HepG2 (cell line): Measurements from ENCODE around the gene ONECUT3. TPM values are rescaled to one million over a fixed set of nuclear protein-coding genes. Genes with fewer than 3 reads are reported as not detected.

ENCODE experiments used
- ATAC-seq: fragments of 200-7000 bp; cut with Tn5 transposase; 3 replicates; pipeline ENCODE4 v1.9.1; 2020; ENCODE audit warnings: mild to moderate bottlenecking, moderate library complexity
- BruUV-seq: library from RNA; stranded (reverse); fragments of 400-500 nt; replicated peaks from 2 replicates; lab custom pipeline; 2021; lab: Mats Ljungman, UMichigan
- CTCF ChIA-PET: fragments of 300-600 bp; formaldehyde crosslinking; extraction: SDS; loops from one replicate; lab custom pipeline; 2021; ENCODE audit warnings: low total read pairs, inconsistent platforms, low intra/inter-chr PET ratio; lab: Yijun Ruan, JAX
- POLR2A ChIA-PET: fragments of 350-600 bp; sonication (Branson Sonifier 250); formaldehyde crosslinking; loops from one replicate; lab custom pipeline; 2020; ENCODE audit warnings: antibody characterized with exemption, inconsistent platforms; lab: Yijun Ruan, JAX
- DNase-seq: peaks from one replicate; pipeline ENCODE4 v3.0.0-alpha.2; 2015; ENCODE audit warnings: low spot score
- FAIRE-seq: peaks from 3 replicates; lab custom pipeline; 2011; peaks lifted over from hg19 to GRCh38; lab: Jason Lieb, UNC
- H2AFZ ChIP-seq: one replicate; pipeline ENCODE4 v1.6.1; 2011; ENCODE audit warnings: low read length, inconsistent platforms
- H3K27ac ChIP-seq: fragments of 300-600 bp; 3 replicates; pipeline ENCODE4 v1.8.0; 2011; ENCODE audit warnings: mixed run types, mild to moderate bottlenecking, mixed read lengths, low read length, inconsistent platforms; ENCODE audit not compliant: insufficient read depth; ENCODE audit errors: extremely low read length
- H3K27me3 ChIP-seq, 2 experiments: fragments of 200-600 bp in 1 of 2; 2 replicates in 1 of 2; 3 replicates in 1 of 2; pipeline versions ENCODE4 v1.6.0 to v1.8.0; 2011; ENCODE audit warnings: low read length in 2 of 2, mild to moderate bottlenecking in 2 of 2, moderate library complexity in 2 of 2, inconsistent platforms in 1 of 2; ENCODE audit not compliant: insufficient read depth in 2 of 2, control insufficient read depth in 1 of 2
- H3K36me3 ChIP-seq, 2 experiments: fragments of 200-600 bp in 1 of 2; replicated peaks in 1 of 2; 2 replicates in 1 of 2; 3 replicates in 1 of 2; pipeline versions ENCODE4 v1.5.1 to v1.8.0; 2011; ENCODE audit warnings: low read length in 2 of 2, inconsistent platforms in 1 of 2; ENCODE audit not compliant: insufficient read depth in 2 of 2, control insufficient read depth in 1 of 2
- H3K4me1 ChIP-seq: 2 replicates; pipeline ENCODE4 v1.5.1; 2012; ENCODE audit warnings: low read length, inconsistent platforms; ENCODE audit not compliant: insufficient read depth
- H3K4me2 ChIP-seq: 2 replicates; pipeline ENCODE4 v1.6.0; 2011; ENCODE audit warnings: low read depth, low read length, inconsistent platforms
- H3K4me3 ChIP-seq, 3 experiments: fragments of 200-600 bp in 1 of 3; sonication (generic), shearing (Covaris generic) in 1 of 3; replicated peaks in 1 of 3; 2 replicates each; pipeline ENCODE4 v1.5.1; 2011 to 2016; ENCODE audit warnings: low read length in 3 of 3, inconsistent platforms in 2 of 3, low read depth in 2 of 3, mild to moderate bottlenecking in 2 of 3, control low read depth in 1 of 3, mixed read lengths in 1 of 3; ENCODE audit not compliant: insufficient read depth in 1 of 3
- H3K79me2 ChIP-seq: one replicate; pipeline ENCODE4 v1.6.1; 2011; ENCODE audit warnings: low read length, inconsistent platforms; ENCODE audit not compliant: insufficient read depth
- H3K9ac ChIP-seq: 2 replicates; pipeline ENCODE4 v1.6.0; 2011; ENCODE audit warnings: mild to moderate bottlenecking, low read depth, low read length, inconsistent platforms; ENCODE audit not compliant: insufficient read depth
- H3K9me3 ChIP-seq: 2 replicates; pipeline ENCODE4 v1.5.1; 2012; ENCODE audit warnings: mild to moderate bottlenecking, low read length
- H4K20me1 ChIP-seq: 2 replicates; pipeline ENCODE4 v1.6.0; 2011; ENCODE audit warnings: inconsistent platforms, mild to moderate bottlenecking, low read length, moderate library complexity; ENCODE audit not compliant: insufficient read depth
- NONO ChIP-seq, 2 experiments: fragments of 450-650 bp in 1 of 2; sonication (generic) in 1 of 2; formaldehyde crosslinking in 1 of 2; IDR thresholded peaks in 1 of 2; conservative IDR thresholded peaks in 1 of 2; 2 replicates each; pipeline versions ENCODE4 v1.6.1 to v1.8.0; 2017 to 2022; ENCODE audit warnings: mild to moderate bottlenecking in 1 of 2, missing genetic modification reagents in 1 of 2, moderate library complexity in 1 of 2
- RARA ChIP-seq: IDR thresholded peaks from 2 replicates; pipeline ENCODE4 v1.6.1; 2016; ENCODE audit warnings: missing genetic modification reagents, missing compliant biosample characterization
- RXRA ChIP-seq: sonication (generic); formaldehyde crosslinking; IDR thresholded peaks from 2 replicates; pipeline ENCODE4 v1.5.1; 2020; ENCODE audit warnings: missing genetic modification reagents
- YEATS2 ChIP-seq: sonication (generic); formaldehyde crosslinking; IDR thresholded peaks from 2 replicates; pipeline ENCODE4 v1.4.0; 2020; ENCODE audit warnings: missing genetic modification reagents, borderline replicate concordance
- ZBTB38 ChIP-seq: sonication (generic); formaldehyde crosslinking; IDR thresholded peaks from 2 replicates; pipeline ENCODE4 v1.5.1; 2020; ENCODE audit warnings: mild to moderate bottlenecking, missing genetic modification reagents
- ZNF790 ChIP-seq: sonication (generic); formaldehyde crosslinking; IDR thresholded peaks from 2 replicates; pipeline ENCODE4 v1.8.0; 2022; ENCODE audit warnings: missing genetic modification reagents, mild to moderate bottlenecking, borderline replicate concordance
- WGBS: methylation state at CpG from one replicate; pipeline ENCODE4 v1.1.6; 2017; ENCODE audit warnings: low lambda C conversion rate; 5-methylcytosine and 5-hydroxymethylcytosine counted together
- in situ Hi-C: cut with HindIII; loops from 2 replicates; pipeline ENCODE4 v1.10.0; 2017; ENCODE audit warnings: low pct_unique_long_range_greater_than_20kb; ENCODE audit not compliant: extremely low pct_ligation_motif_present
- intact Hi-C: fragments of 100-400 bp; cut with micrococcal nuclease; formaldehyde crosslinking; loops from one replicate; pipeline ENCODE4 v1.10.0; 2022; ENCODE audit not compliant: unreplicated experiment
- polyA plus RNA-seq, 8 experiments: library from polyadenylated mRNA; depleted of rRNA in 3 of 8; stranded (reverse) in 7 of 8; unstranded in 1 of 8; fragments of >200 nt; fragmentation: Illumina TruSeq in 4 of 8; extraction: Trizol in 4 of 8; gene quantifications; 2 replicates each; pipeline versions ENCODE4 v1.2.1 to v1.2.3, GENCODE V29; 2011 to 2016; ENCODE audit warnings: low read depth in 4 of 8, missing spikeins in 1 of 8, mixed read lengths in 1 of 8; ENCODE audit not compliant: insufficient read depth in 1 of 8
- total RNA-seq, 5 experiments: library from RNA; depleted of rRNA; stranded (reverse); fragments of >200 nt; fragmentation: Illumina TruSeq; extraction: Trizol; gene quantifications; 2 replicates each; pipeline ENCODE4 v1.2.3, GENCODE V29; 2016; ENCODE audit warnings: low read depth in 1 of 5
- TF ChIP-seq, protein P1 (sequence below): fragments of 450-650 bp; IDR thresholded peaks from 2 replicates; pipeline ENCODE4 v1.6.1; 2017

ONECUT3 gene
- total and polyA plus RNA-seq, 2 of the 13 experiments (the other 11 are each of a cell fraction or from before 2014, with no cell fraction given) = under 0.01 TPM; not detected in 1

DNA sequence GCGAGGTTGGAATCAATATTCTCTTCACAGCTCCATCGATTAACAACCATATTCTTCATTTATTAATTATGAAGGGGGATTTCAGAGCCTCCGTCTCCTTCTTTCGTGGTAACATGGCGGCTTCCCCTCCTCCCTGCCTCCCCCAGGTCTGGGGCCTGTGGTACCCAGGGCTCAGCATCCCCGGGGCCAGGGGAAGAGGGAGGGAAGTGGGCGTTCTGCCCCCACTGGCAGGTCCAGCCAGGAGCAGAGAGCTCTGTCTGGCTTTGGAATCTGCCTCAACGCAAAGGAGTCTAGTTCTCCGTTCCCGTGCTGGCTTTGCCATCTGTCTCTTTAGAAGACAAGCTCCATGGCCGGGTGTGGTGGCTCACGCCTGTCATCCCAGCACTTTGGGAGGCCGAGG lies 37.8 kb upstream of the ONECUT3 start:
- BruUV-seq = no TSS peak
- no peaks in the 10 kb centered on the region for H3K9me3 ChIP-seq
- ATAC-seq = no peak
- no peaks in the 10 kb centered on the region for H3K36me3 ChIP-seq
- no peaks in the 10 kb centered on the region for H4K20me1 ChIP-seq
- no peak overlapping the region for H3K9ac ChIP-seq
- no peak overlapping the region for H2AFZ ChIP-seq
- H3K27me3 ChIP-seq = peaks cover 9 to 14% of the 10 kb centered on the region in 2 experiments; a peak in 4 of 5 replicates
- no peak overlapping the region for H3K4me2 ChIP-seq
- ChIA-PET CTCF (no interaction called here), POLR2A (no interaction called here)
- no peak overlapping the region for H3K4me3 ChIP-seq
- no peak for DNase-seq
- in situ Hi-C loops (no loop called here), intact Hi-C loops (no loop called here)
- no peaks in the 10 kb centered on the region for H3K4me1 ChIP-seq
- no peak for FAIRE-seq
- TF ChIP-seq, protein P1, sequence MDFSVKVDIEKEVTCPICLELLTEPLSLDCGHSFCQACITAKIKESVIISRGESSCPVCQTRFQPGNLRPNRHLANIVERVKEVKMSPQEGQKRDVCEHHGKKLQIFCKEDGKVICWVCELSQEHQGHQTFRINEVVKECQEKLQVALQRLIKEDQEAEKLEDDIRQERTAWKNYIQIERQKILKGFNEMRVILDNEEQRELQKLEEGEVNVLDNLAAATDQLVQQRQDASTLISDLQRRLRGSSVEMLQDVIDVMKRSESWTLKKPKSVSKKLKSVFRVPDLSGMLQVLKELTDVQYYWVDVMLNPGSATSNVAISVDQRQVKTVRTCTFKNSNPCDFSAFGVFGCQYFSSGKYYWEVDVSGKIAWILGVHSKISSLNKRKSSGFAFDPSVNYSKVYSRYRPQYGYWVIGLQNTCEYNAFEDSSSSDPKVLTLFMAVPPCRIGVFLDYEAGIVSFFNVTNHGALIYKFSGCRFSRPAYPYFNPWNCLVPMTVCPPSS = no peak
- TF ChIP-seq RARA (CRISPR knock-in tag) (no peak), RXRA (CRISPR knock-in tag) (no peak)
- WGBS = 25% methylated on average over 12 of the region's 13 CpGs
- H3K79me2 ChIP-seq = no peaks in the 10 kb centered on the region
- H3K27ac ChIP-seq = no peak overlapping the region

DNA sequence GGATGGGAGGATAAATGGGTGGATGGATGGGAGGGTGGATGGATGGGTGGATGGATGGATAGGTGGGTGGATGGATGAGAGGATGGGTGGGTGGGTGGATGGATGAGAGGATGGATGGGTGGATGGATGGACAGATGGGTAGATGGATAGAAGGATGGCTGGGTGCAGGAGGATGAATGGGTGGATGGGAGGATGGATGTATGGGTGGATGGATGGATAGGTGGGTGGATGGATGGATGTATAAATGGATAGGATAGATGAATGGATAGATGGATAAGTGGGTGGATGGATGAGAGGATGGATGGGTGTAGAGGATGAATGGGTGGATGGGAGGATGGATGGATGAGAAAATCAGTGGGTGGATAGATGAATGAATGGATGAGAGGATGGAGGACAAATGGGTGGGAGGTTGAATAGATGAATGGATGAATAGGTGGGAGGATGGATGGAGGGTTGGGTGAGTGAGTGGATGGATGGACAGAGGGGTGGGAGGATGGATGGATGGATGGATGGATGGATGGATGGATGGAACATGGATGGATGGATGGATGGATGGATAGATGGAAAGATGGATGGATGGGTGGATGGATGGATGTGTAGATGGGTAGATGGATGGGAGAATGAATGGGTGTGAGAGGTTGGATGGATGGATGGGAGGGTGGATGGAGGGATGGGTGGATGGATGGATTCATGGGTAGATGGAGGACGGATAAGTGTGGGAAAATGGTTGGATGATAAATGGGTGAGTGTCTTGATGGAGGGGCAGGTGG lies 35.9 kb upstream of the ONECUT3 start:
- 7% methylated on average over 1 of the region's 1 CpG for WGBS
- no peak for DNase-seq
- no TSS peak for BruUV-seq
- no peak overlapping the region for H3K4me2 ChIP-seq
- H3K4me3 ChIP-seq = no peak overlapping the region
- ChIA-PET POLR2A (no interaction called here), CTCF (no interaction called here)
- no peaks in the 10 kb centered on the region for H3K4me1 ChIP-seq
- no peak for ATAC-seq
- no peak overlapping the region for H3K27ac ChIP-seq
- in situ Hi-C loops (no loop called here), intact Hi-C loops (no loop called here)
- no peaks in the 10 kb centered on the region for H3K36me3 ChIP-seq
- H3K9me3 ChIP-seq = no peaks in the 10 kb centered on the region
- FAIRE-seq = no peak
- no peaks in the 10 kb centered on the region for H4K20me1 ChIP-seq
- H3K9ac ChIP-seq = no peak overlapping the region
- H3K27me3 ChIP-seq = peaks cover 9 to 25% of the 10 kb centered on the region in 2 experiments; a peak in 4 of 5 replicates
- no peak for TF ChIP-seq ZBTB38 (CRISPR knock-in tag)
- no peak for TF ChIP-seq YEATS2 (CRISPR knock-in tag)
- TF ChIP-seq NONO (IDR thresholded peaks at IDR 0.05) = peak; percentile 6; the same call in 1 of the 2 replicates
- no peak for TF ChIP-seq NONO (CRISPR knock-in tag; conservative IDR thresholded peaks at IDR 0.05)
- no peak for TF ChIP-seq ZNF790
- H2AFZ ChIP-seq = no peak overlapping the region
- H3K79me2 ChIP-seq = no peaks in the 10 kb centered on the region
